Caco-2 (cell line): Measurements from ENCODE around the gene COL20A1. TPM values are rescaled to one million over a fixed set of nuclear protein-coding genes. Genes with fewer than 3 reads are reported as not detected.

Source experiments
- BruUV-seq: library from RNA; stranded (reverse); fragments of 400-500 nt; replicated peaks from 2 replicates; lab custom pipeline; 2021; lab: Mats Ljungman, UMichigan
- CTCF ChIA-PET: fragments of 300-600 bp; sonication (Branson Sonifier 250); formaldehyde crosslinking; loops from one replicate; lab custom pipeline; 2022; ENCODE audit warnings: antibody characterized with exemption; lab: Charles Lee
- POLR2A ChIA-PET: fragments of 300-600 bp; sonication (Branson Sonifier 250); formaldehyde crosslinking; loops from one replicate; lab custom pipeline; 2022; ENCODE audit warnings: antibody characterized with exemption; lab: Charles Lee
- DNase-seq, 2 experiments: peaks; one replicate each; pipeline versions ENCODE4 v3.0.0 to v3.0.0-alpha.2; 2020 to 2022
- H3K27me3 ChIP-seq: replicated peaks from 2 replicates; pipeline ENCODE4 v1.6.0; 2011; ENCODE audit warnings: low read length; ENCODE audit not compliant: control insufficient read depth, insufficient read depth
- H3K36me3 ChIP-seq: 2 replicates; pipeline ENCODE4 v1.5.1; 2011; ENCODE audit warnings: low read length; ENCODE audit not compliant: control insufficient read depth, insufficient read depth
- H3K4me1 ChIP-seq: fragments of 250-450 bp; sonication (Bioruptor Pico); 2 replicates; pipeline ENCODE4 v1.5.1; 2020; ENCODE audit warnings: mild to moderate bottlenecking
- H3K4me3 ChIP-seq: 2 replicates; pipeline ENCODE4 v1.5.1; 2011; ENCODE audit warnings: low read depth, mild to moderate bottlenecking, control low read depth, low read length
- H3K9me3 ChIP-seq: fragments of 250-450 bp; sonication (Bioruptor Pico); 2 replicates; pipeline ENCODE4 v1.5.1; 2020; ENCODE audit warnings: mild to moderate bottlenecking, moderate library complexity
- H3K27ac Mint-ChIP-seq: one replicate; pipeline ENCODE4 v1.8.0; 2022; ENCODE audit warnings: mixed read lengths; ENCODE audit not compliant: unreplicated experiment
- H3K27me3 Mint-ChIP-seq: one replicate; pipeline ENCODE4 v1.8.0; 2022; ENCODE audit warnings: mixed read lengths; ENCODE audit not compliant: insufficient read depth, unreplicated experiment
- H3K36me3 Mint-ChIP-seq: one replicate; pipeline ENCODE4 v1.8.0; 2022; ENCODE audit warnings: mild to moderate bottlenecking, mixed read lengths; ENCODE audit not compliant: insufficient read depth, unreplicated experiment
- H3K4me1 Mint-ChIP-seq: one replicate; pipeline ENCODE4 v1.8.0; 2022; ENCODE audit warnings: low read depth, mixed read lengths; ENCODE audit not compliant: unreplicated experiment
- H3K4me3 Mint-ChIP-seq: one replicate; pipeline ENCODE4 v1.8.0; 2022; ENCODE audit warnings: mild to moderate bottlenecking, moderate library complexity, mixed read lengths; ENCODE audit not compliant: unreplicated experiment
- H3K9me3 Mint-ChIP-seq: one replicate; pipeline ENCODE4 v1.8.0; 2022; ENCODE audit warnings: mixed read lengths; ENCODE audit not compliant: unreplicated experiment
- intact Hi-C: fragments of 100-400 bp; cut with micrococcal nuclease; formaldehyde crosslinking; loops from one replicate; pipeline ENCODE4 v1.10.0; 2022; ENCODE audit not compliant: unreplicated experiment
- total RNA-seq: library from RNA; stranded (reverse); gene quantifications from 2 replicates; pipeline ENCODE4 v1.2.3, GENCODE V29; 2022
- TF ChIP-seq, protein P1 (sequence below), 2 experiments: fragments of 200-600 bp in 1 of 2; IDR thresholded peaks; 1 replicate in 1 of 2; 2 replicates in 1 of 2; pipeline versions ENCODE4 v1.5.1 to v1.8.0; 2011 to 2022; ENCODE audit warnings: antibody characterized with exemption in 1 of 2, control low read depth in 1 of 2, inconsistent platforms in 1 of 2, low read depth in 1 of 2, low read length in 1 of 2, mild to moderate bottlenecking in 1 of 2, moderate library complexity in 1 of 2; ENCODE audit not compliant: insufficient read depth in 1 of 2, severe bottlenecking in 1 of 2, unreplicated experiment in 1 of 2

The COL20A1 gene
- total RNA-seq, 1 experiment from 2014 or later, result 0.27 TPM

DNA sequence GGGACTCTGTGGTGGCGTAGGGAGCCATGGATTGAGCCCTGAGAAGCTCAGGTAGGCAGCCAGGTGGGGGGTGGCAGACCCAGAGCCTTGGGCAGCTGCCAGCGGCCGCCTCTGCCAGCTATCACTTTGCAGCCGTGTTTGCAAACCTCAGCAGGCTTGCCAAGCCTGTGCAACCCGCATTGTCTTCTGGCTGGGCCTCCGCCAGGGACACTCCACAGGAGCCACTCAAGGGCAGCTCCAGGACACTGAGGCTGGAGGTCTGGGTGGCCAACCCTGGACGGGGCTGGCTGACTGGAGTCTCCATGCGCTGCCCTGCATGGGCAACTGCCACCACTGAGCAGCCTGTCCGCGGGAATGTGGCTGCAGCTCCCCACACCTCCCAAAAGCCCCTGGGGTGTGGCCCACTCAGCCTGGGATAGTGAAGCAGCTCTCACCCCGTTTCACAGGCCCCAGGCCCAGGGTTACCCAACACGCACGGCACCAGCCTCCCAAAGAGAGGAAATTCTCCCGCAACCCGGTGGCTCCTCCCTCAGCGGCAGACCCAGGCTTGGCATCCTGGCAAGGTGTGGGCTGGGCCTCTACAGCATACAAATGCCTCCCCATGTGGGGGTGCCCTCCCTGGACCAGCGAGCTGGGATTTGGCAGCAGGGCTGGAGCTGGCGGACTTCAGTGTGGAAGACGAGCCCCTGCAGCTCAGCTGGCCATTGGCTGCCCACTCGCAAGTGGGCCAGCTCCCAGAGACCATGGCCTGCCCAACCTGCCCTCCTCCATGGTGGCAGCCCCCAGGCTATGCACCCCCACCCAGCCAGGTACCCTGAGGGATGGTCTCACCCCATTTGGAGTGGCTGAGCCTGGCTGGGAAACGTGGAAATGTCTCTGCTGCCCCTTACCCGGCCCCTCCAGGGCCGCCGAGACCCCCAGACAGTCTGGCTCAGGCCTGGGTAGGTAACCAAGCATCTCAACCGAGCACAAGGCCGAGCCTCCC, 65.2 kb downstream of the COL20A1 start:
- Histone ChIP-seq H3K4me3 (no peak overlapping the region), H3K9me3 (peaks cover 13% of the 10 kb centered on the region; the same call in 1 of the 2 replicates), H3K27me3 (no peaks in the 10 kb centered on the region), H3K36me3 (no peaks in the 10 kb centered on the region), H3K4me1 (peaks cover 10% of the 10 kb centered on the region)
- Mint-ChIP-seq H3K4me1 (peaks cover 10% of the 10 kb centered on the region), H3K4me3 (no peak overlapping the region), H3K9me3 (no peaks in the 10 kb centered on the region), H3K27me3 (no peaks in the 10 kb centered on the region), H3K27ac (no peak overlapping the region), H3K36me3 (peaks cover 4% of the 10 kb centered on the region)
- intact Hi-C loops, result no loop called here
- TF ChIP-seq, protein P1, sequence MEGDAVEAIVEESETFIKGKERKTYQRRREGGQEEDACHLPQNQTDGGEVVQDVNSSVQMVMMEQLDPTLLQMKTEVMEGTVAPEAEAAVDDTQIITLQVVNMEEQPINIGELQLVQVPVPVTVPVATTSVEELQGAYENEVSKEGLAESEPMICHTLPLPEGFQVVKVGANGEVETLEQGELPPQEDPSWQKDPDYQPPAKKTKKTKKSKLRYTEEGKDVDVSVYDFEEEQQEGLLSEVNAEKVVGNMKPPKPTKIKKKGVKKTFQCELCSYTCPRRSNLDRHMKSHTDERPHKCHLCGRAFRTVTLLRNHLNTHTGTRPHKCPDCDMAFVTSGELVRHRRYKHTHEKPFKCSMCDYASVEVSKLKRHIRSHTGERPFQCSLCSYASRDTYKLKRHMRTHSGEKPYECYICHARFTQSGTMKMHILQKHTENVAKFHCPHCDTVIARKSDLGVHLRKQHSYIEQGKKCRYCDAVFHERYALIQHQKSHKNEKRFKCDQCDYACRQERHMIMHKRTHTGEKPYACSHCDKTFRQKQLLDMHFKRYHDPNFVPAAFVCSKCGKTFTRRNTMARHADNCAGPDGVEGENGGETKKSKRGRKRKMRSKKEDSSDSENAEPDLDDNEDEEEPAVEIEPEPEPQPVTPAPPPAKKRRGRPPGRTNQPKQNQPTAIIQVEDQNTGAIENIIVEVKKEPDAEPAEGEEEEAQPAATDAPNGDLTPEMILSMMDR (IDR thresholded peaks at IDR 0.05; ENCODE audit: insufficient read depth in 1 of 2, low read depth in 1 of 2, low read length in 1 of 2, severe bottlenecking in 1 of 2, unreplicated experiment in 1 of 2), result no peak
- ChIA-PET CTCF (interaction anchor here (1.1 kb wide), 1 partner anchor 135 kb away, joined by 3 read pairs; no protein-coding TSS in a partner anchor), POLR2A (no interaction called here)
- no TSS peak for BruUV-seq
- no peak for DNase-seq

DNA sequence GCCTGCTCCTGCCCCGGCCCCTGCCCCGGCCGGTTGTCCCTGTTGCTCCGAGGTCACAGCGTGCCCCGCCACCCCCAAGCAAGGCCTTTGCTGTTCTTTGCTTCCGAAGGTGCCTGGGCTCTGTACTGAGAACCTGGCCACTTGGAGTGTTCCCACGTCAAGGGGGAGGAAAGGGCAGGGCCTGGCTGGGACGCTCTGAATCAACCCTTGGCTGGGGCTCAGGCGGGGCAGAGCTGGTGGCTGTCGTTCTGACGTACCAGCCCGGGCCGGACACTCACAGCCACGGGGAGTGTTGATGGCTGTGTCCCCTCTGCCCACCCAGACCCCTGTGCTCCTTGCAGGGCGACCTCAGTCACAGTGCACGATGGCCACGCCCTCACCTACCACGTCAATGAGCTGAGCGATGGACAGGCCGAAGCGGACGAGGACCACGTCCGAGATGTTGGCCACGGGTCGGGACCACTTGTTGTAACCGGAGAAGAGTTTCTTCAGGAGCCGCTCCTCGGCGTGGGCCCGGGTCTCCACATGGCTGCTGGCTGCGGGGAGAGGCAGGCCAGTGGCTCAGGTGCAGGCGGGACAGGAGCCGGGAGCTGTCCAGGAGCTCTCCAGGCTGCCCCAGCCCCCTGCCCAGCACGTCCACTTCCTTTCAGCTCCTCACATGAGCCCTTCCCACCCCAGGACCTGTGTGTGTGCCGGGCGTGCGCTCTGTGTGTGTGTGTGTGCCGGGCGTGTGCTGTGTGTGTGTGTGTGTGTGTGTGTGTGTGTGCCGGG, 66.4 kb downstream of the COL20A1 start:
- Histone ChIP-seq H3K27me3 (no peaks in the 10 kb centered on the region), H3K4me3 (no peak overlapping the region), H3K9me3 (peaks cover 13% of the 10 kb centered on the region; the same call in 1 of the 2 replicates), H3K4me1 (peaks cover 19% of the 10 kb centered on the region), H3K36me3 (no peaks in the 10 kb centered on the region)
- ChIA-PET POLR2A (interaction anchor here (0.6 kb wide), 1 partner anchor 11 kb away, joined by 3 read pairs; no protein-coding TSS in a partner anchor), CTCF (interaction anchor here (0.6 kb wide), 1 partner anchor 179 kb away, joined by 5 read pairs; no protein-coding TSS in a partner anchor)
- intact Hi-C loops, result no loop called here
- BruUV-seq, result no TSS peak
- Mint-ChIP-seq H3K27me3 (no peaks in the 10 kb centered on the region), H3K9me3 (no peaks in the 10 kb centered on the region), H3K4me3 (no peak overlapping the region), H3K36me3 (peaks cover 4% of the 10 kb centered on the region), H3K27ac (peak overlapping the region; percentile 29), H3K4me1 (peaks cover 14% of the 10 kb centered on the region)
- DNase-seq, result no peak
- TF ChIP-seq, protein P1 (IDR thresholded peaks at IDR 0.05; ENCODE audit: insufficient read depth in 1 of 2, low read depth in 1 of 2, low read length in 1 of 2, severe bottlenecking in 1 of 2, unreplicated experiment in 1 of 2), result no peak
